Right atrium auricular region (tissue), 2 donors: ENCODE data around the gene LRRC3. TPM values are rescaled to one million over a fixed set of nuclear protein-coding genes. Genes with fewer than 3 reads are reported as not detected.

Experiments
- DNase-seq: peaks from one replicate; pipeline ENCODE4 v3.0.0-alpha.2; 2019; ENCODE audit warnings: low spot score
- H3K27ac ChIP-seq, 2 donors: fragments of 200-600 bp; sonication (generic); 1 replicate in 1 of 2; 2 replicates in 1 of 2; pipeline ENCODE4 v1.5.1; 2016 to 2019
- H3K27me3 ChIP-seq, 2 donors: fragments of 200-600 bp; sonication (generic); one replicate each; pipeline versions ENCODE4 v1.5.1 to v1.6.0; 2017 to 2019
- H3K36me3 ChIP-seq: fragments of 200-600 bp; sonication (generic); one replicate; pipeline ENCODE4 v1.5.1; 2016
- H3K4me1 ChIP-seq, 2 donors: fragments of 200-600 bp; sonication (generic); one replicate each; pipeline versions ENCODE4 v1.5.1 to v1.6.0; 2017 to 2019
- H3K4me3 ChIP-seq, 2 donors: fragments of 200-600 bp; sonication (generic); 1 replicate in 1 of 2; 2 replicates in 1 of 2; pipeline ENCODE4 v1.5.1; 2017 to 2019; ENCODE audit warnings: mild to moderate bottlenecking in 1 of 2, moderate library complexity in 1 of 2
- H3K9me3 ChIP-seq, 2 donors: fragments of 200-600 bp; sonication (generic); one replicate each; pipeline ENCODE4 v1.5.1; 2019
- CTCF ChIP-seq, 2 donors: fragments of 200-600 bp; sonication (generic); IDR thresholded peaks; one replicate each; pipeline ENCODE4 v1.5.1; 2019; ENCODE audit warnings: antibody characterized with exemption in 2 of 2
- total RNA-seq, 2 donors: library from RNA; depleted of rRNA; stranded (reverse); fragments of >200 nt; gene quantifications; one replicate each; pipeline ENCODE4 v1.1.0, GENCODE V29; 2016

Gene LRRC3
- total RNA-seq, 2 donors from 2014 or later: 1.1 to 1.7 TPM

- no peak overlapping the region for H3K27ac ChIP-seq
- no peaks in the 10 kb centered on the region for H3K9me3 ChIP-seq
- TF ChIP-seq CTCF (IDR thresholded peaks at IDR 0.05): no peak
- DNase-seq: no peak
- no peak overlapping the region for H3K4me3 ChIP-seq
- H3K36me3 ChIP-seq: no peaks in the 10 kb centered on the region
- H3K4me1 ChIP-seq: no peaks in the 10 kb centered on the region
- H3K27me3 ChIP-seq: no peaks in the 10 kb centered on the region
Measured at GRCh38 chr21:44443891-44444285, 11.4 kb upstream of the LRRC3 start.

- Histone ChIP-seq H3K9me3 (no peaks in the 10 kb centered on the region), H3K4me1 (no peaks in the 10 kb centered on the region), H3K4me3 (no peak overlapping the region), H3K36me3 (no peaks in the 10 kb centered on the region), H3K27ac (no peak overlapping the region), H3K27me3 (no peaks in the 10 kb centered on the region)
- DNase-seq: no peak
- no peak for TF ChIP-seq CTCF (IDR thresholded peaks at IDR 0.05)
Measured at GRCh38 chr21:44444286-44444931, 10.9 kb upstream of the LRRC3 start.

- H3K27me3 ChIP-seq: no peaks in the 10 kb centered on the region
- no peaks in the 10 kb centered on the region for H3K4me1 ChIP-seq
- DNase-seq: no peak
- no peak overlapping the region for H3K4me3 ChIP-seq
- H3K36me3 ChIP-seq: no peaks in the 10 kb centered on the region
- H3K27ac ChIP-seq: no peak overlapping the region
- no peaks in the 10 kb centered on the region for H3K9me3 ChIP-seq
- no peak for TF ChIP-seq CTCF (IDR thresholded peaks at IDR 0.05)
Measured at GRCh38 chr21:44445145-44445812, 10.0 kb upstream of the LRRC3 start.

GRCh38 chr21:44448651-44449131, 6.6 kb upstream of the LRRC3 start:
- H3K4me1 ChIP-seq: no peaks in the 10 kb centered on the region
- H3K36me3 ChIP-seq: no peaks in the 10 kb centered on the region
- no peaks in the 10 kb centered on the region for H3K9me3 ChIP-seq
- no peak for DNase-seq
- no peaks in the 10 kb centered on the region for H3K27me3 ChIP-seq
- H3K27ac ChIP-seq: no peak overlapping the region
- TF ChIP-seq CTCF (IDR thresholded peaks at IDR 0.05): no peak
- H3K4me3 ChIP-seq: no peak overlapping the region

GRCh38 chr21:44449473-44450363, 5.6 kb upstream of the LRRC3 start:
- Histone ChIP-seq H3K36me3 (no peaks in the 10 kb centered on the region), H3K4me3 (no peak overlapping the region), H3K27ac (no peak overlapping the region), H3K9me3 (peaks cover 0 to 5% of the 10 kb centered on the region in 2 donors), H3K4me1 (peaks cover 0 to 2% of the 10 kb centered on the region in 2 donors), H3K27me3 (no peaks in the 10 kb centered on the region)
- DNase-seq: no peak
- no peak for TF ChIP-seq CTCF (IDR thresholded peaks at IDR 0.05)
